Hematopoietic multipotent progenitor cell treated with erythropoietin and hydrocortisone succinate and interleukin-3 and kit ligand, for 17 days (in vitro differentiated cells): ENCODE results near the gene ORMDL2.
"Not testable (repeated sequence)": the region's sequence is repeated elsewhere in the genome, so short reads cannot be mapped to it uniquely, and the experiment has no call there.

Source experiments
- DNase-seq: peaks from one replicate; pipeline ENCODE4 v3.0.0-alpha.2; 2015; ENCODE audit warnings: low spot score

Gene ORMDL2

GRCh38 chr12:55828357-55828756 lies 10.5 kb downstream of the ORMDL2 start:
- DNase-seq: no peak

- no peak for DNase-seq
Measured at GRCh38 chr12:55829967-55830600, 12.2 kb downstream of the ORMDL2 start.

GRCh38 chr12:55830601-55831446 lies 13.0 kb downstream of the ORMDL2 start:
- peak; percentile 66 for DNase-seq

- no peak for DNase-seq
Measured at GRCh38 chr12:55831447-55831815, 13.6 kb downstream of the ORMDL2 start.

GRCh38 chr12:55833056-55833455 lies 15.2 kb downstream of the ORMDL2 start:
- DNase-seq: no peak

- DNase-seq: not testable (repeated sequence)
Measured at GRCh38 chr12:55834400-55834799, 16.6 kb downstream of the ORMDL2 start.

GRCh38 chr12:55838361-55838760 lies 20.5 kb downstream of the ORMDL2 start:
- no peak for DNase-seq

GRCh38 chr12:55839345-55840140 lies 21.7 kb downstream of the ORMDL2 start:
- no peak for DNase-seq

GRCh38 chr12:55840581-55841351 lies 22.9 kb downstream of the ORMDL2 start:
- DNase-seq: no peak

GRCh38 chr12:55842681-55843429 lies 25.0 kb downstream of the ORMDL2 start, which contains the start of gene MMP19:
MMP19 (minus strand) TSS chr12:55842936; CDS start chr12:55842830, 106 bp downstream.
- no peak for DNase-seq

- no peak for DNase-seq
Measured at GRCh38 chr12:55843431-55843830, 25.6 kb downstream of the ORMDL2 start.

GRCh38 chr12:55844961-55845360 lies 27.1 kb downstream of the ORMDL2 start:
- no peak for DNase-seq

GRCh38 chr12:55845361-55845760 lies 27.5 kb downstream of the ORMDL2 start:
- DNase-seq: no peak

- DNase-seq: no peak
Measured at GRCh38 chr12:55845785-55846496, 28.1 kb downstream of the ORMDL2 start.

- no peak for DNase-seq
Measured at GRCh38 chr12:55847033-55847432, 29.2 kb downstream of the ORMDL2 start.

- no peak for DNase-seq
Measured at GRCh38 chr12:55847603-55848291, 29.9 kb downstream of the ORMDL2 start.

GRCh38 chr12:55849616-55850343 lies 31.9 kb downstream of the ORMDL2 start:
- no peak for DNase-seq

- DNase-seq: no peak
Measured at GRCh38 chr12:55850401-55850800, 32.6 kb downstream of the ORMDL2 start.

- DNase-seq: no peak
Measured at GRCh38 chr12:55850893-55851292, 33.1 kb downstream of the ORMDL2 start.
